CD4-positive, alpha-beta T cell (primary cell): ENCODE measurements around the gene ARMCX2. TPM values are rescaled to one million over a fixed set of nuclear protein-coding genes. Genes with fewer than 3 reads are reported as not detected.
A peak's percentile ranks its signal among the peaks of the same experiment; 100 is the strongest.

Source experiments
- ATAC-seq: fragments of 200-7000 bp; cut with Tn5 transposase; one replicate; pipeline ENCODE4 v1.10.0; 2022; ENCODE audit warnings: mild to moderate bottlenecking; ENCODE audit not compliant: poor library complexity
- CTCF ChIA-PET: fragments of 350-600 bp; sonication (Branson Sonifier 250); formaldehyde crosslinking; loops from one replicate; lab custom pipeline; 2021; ENCODE audit warnings: antibody characterized with exemption, inconsistent platforms; lab: Charles Lee
- POLR2A ChIA-PET: fragments of 350-600 bp; sonication (Branson Sonifier 250); formaldehyde crosslinking; loops from one replicate; lab custom pipeline; 2021; ENCODE audit warnings: antibody characterized with exemption, inconsistent platforms; lab: Charles Lee
- DNase-seq, 14 experiments: peaks; one replicate each; pipeline ENCODE4 v3.0.0-alpha.2; 2013 to 2020; ENCODE audit warnings: mixed read lengths in 2 of 14
- H3K27ac ChIP-seq, 2 donors: one replicate each; pipeline versions ENCODE4 v1.5.1 to v1.7.0; 2013; ENCODE audit warnings: low read length in 2 of 2, low read depth in 1 of 2, mild to moderate bottlenecking in 1 of 2
- H3K27me3 ChIP-seq, 2 experiments: 1 replicate in 1 of 2; 2 replicates in 1 of 2; pipeline versions ENCODE4 v1.6.1 to v1.7.0; 2013; ENCODE audit warnings: low read length in 2 of 2, control low read depth in 1 of 2, mild to moderate bottlenecking in 1 of 2, moderate library complexity in 1 of 2; ENCODE audit not compliant: insufficient read depth in 2 of 2, control insufficient read depth in 1 of 2
- H3K36me3 ChIP-seq: one replicate; pipeline ENCODE4 v1.6.1; 2013; ENCODE audit warnings: low read length, control low read depth; ENCODE audit not compliant: insufficient read depth
- H3K4me1 ChIP-seq: one replicate; pipeline ENCODE4 v1.6.1; 2013; ENCODE audit warnings: low read length, control low read depth; ENCODE audit not compliant: insufficient read depth
- H3K4me3 ChIP-seq: one replicate; pipeline ENCODE4 v1.5.1; 2013; ENCODE audit warnings: mild to moderate bottlenecking, low read length, moderate library complexity
- H3K9me3 ChIP-seq, 2 experiments: 1 replicate in 1 of 2; 2 replicates in 1 of 2; pipeline versions ENCODE4 v1.6.1 to v1.7.0; 2013; ENCODE audit warnings: low read length in 2 of 2, mild to moderate bottlenecking in 2 of 2, control low read depth in 1 of 2, moderate library complexity in 1 of 2; ENCODE audit not compliant: control insufficient read depth in 1 of 2, insufficient read depth in 1 of 2
- H3K27ac Mint-ChIP-seq: one replicate; pipeline ENCODE4 v1.8.0; 2020; ENCODE audit warnings: mixed read lengths
- H3K27me3 Mint-ChIP-seq: one replicate; pipeline ENCODE4 v1.8.0; 2021; ENCODE audit warnings: mixed read lengths
- H3K36me3 Mint-ChIP-seq: one replicate; pipeline ENCODE4 v1.8.0; 2021; ENCODE audit warnings: low read depth, mixed read lengths
- H3K4me1 Mint-ChIP-seq: one replicate; pipeline ENCODE4 v1.8.0; 2021; ENCODE audit warnings: low read depth, mixed read lengths
- H3K4me3 Mint-ChIP-seq: one replicate; pipeline ENCODE4 v1.8.0; 2020; ENCODE audit warnings: mild to moderate bottlenecking, mixed read lengths
- H3K9me3 Mint-ChIP-seq: one replicate; pipeline ENCODE4 v1.8.0; 2020; ENCODE audit warnings: mixed read lengths
- intact Hi-C, 2 experiments: fragments of 100-400 bp; cut with DNase I in 1 of 2; cut with micrococcal nuclease in 1 of 2; formaldehyde crosslinking; loops; one replicate each; pipeline versions ENCODE4 v1.15.1 to v1.9.0; 2023 to 2025; cut with DNase I, micrococcal nuclease
- polyA plus RNA-seq, 2 donors: library from polyadenylated mRNA; unstranded; fragments of 120-200 nt; gene quantifications; one replicate each; pipeline ENCODE4 v1.2.1, GENCODE V29; 2013
- total RNA-seq, 174 experiments: library from RNA in 2 of 174; stranded (reverse) in 2 of 174; gene quantifications; one replicate each; pipeline ENCODE4 v1.2.3 and lab custom pipeline; 2021 to 2026
- TF ChIP-seq, protein P1 (sequence below): fragments of 200-600 bp; IDR thresholded peaks from one replicate; pipeline ENCODE4 v1.8.0; 2022; ENCODE audit warnings: antibody characterized with exemption, mild to moderate bottlenecking

Gene ARMCX2
- total RNA-seq (1 to 10 TPM; 3.5 to 3.6 TPM), total RNA-seq (lab: John Stamatoyannopoulos, UW) (0.99 to 16.3 (median 7.2) reads per million in 172 experiments)
- 4.4 TPM for polyA plus RNA-seq (2013, experiment 1 of 2)
- polyA plus RNA-seq (2013, experiment 2 of 2): 7.0 TPM

DNA sequence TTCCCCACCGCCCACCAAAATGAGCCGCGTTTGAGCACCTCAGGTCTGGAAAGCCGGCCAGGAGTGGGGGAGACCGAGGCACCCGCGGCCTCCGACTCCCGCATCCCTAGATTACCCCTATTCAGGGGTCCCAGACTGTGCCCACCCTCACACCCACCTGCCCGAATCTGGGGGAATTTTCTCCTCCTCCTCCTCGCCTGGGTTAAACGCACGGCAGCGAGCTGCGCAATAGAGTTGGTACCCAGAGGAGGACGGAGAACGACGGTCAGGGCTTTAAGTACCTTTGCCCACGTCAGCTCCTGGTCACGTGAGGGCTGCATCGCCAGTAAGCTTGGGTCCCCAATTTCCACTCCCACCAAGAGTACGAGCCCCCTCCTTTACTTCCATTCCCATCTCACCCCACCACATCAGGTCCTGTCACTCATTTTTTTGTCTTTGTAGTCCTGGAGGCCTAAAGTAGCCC is at the start of gene ARMCX2:
TSS of gene ARMCX2 (minus strand) at position 250 of the 463 bp plus-strand sequence. CDS start 2,262 bp downstream, outside the sequence.
- H3K9me3 ChIP-seq: no peaks in the 10 kb centered on the region
- no peaks in the 10 kb centered on the region for H3K36me3 ChIP-seq
- ChIA-PET POLR2A (no interaction called here), CTCF (no interaction called here)
- Mint-ChIP-seq H3K4me3 (peak within 1 kb of the TSS; percentile 91), H3K27me3 (no peaks in the 10 kb centered on the region), H3K4me1 (peaks cover 13% of the 10 kb centered on the region), H3K9me3 (no peaks in the 10 kb centered on the region), H3K36me3 (no peaks in the 10 kb centered on the region), H3K27ac (peak within 1 kb of the TSS; percentile 73)
- ATAC-seq (no peak), DNase-seq (peak in 3 of 14 experiments; percentile 5 to 17 (median 10))
- intact Hi-C loops: no loop called here
- peaks cover 14% of the 10 kb centered on the region for H3K4me1 ChIP-seq
- H3K27ac ChIP-seq: no peak within 1 kb of the TSS
- TF ChIP-seq, protein P1, sequence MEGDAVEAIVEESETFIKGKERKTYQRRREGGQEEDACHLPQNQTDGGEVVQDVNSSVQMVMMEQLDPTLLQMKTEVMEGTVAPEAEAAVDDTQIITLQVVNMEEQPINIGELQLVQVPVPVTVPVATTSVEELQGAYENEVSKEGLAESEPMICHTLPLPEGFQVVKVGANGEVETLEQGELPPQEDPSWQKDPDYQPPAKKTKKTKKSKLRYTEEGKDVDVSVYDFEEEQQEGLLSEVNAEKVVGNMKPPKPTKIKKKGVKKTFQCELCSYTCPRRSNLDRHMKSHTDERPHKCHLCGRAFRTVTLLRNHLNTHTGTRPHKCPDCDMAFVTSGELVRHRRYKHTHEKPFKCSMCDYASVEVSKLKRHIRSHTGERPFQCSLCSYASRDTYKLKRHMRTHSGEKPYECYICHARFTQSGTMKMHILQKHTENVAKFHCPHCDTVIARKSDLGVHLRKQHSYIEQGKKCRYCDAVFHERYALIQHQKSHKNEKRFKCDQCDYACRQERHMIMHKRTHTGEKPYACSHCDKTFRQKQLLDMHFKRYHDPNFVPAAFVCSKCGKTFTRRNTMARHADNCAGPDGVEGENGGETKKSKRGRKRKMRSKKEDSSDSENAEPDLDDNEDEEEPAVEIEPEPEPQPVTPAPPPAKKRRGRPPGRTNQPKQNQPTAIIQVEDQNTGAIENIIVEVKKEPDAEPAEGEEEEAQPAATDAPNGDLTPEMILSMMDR: no peak
- no peaks in the 10 kb centered on the region for H3K27me3 ChIP-seq
- H3K4me3 ChIP-seq: peak within 1 kb of the TSS; percentile 82

- Mint-ChIP-seq H3K4me3 (no peak overlapping the region), H3K27me3 (no peaks in the 10 kb centered on the region), H3K4me1 (no peaks in the 10 kb centered on the region), H3K36me3 (no peaks in the 10 kb centered on the region), H3K9me3 (no peaks in the 10 kb centered on the region), H3K27ac (no peak overlapping the region)
- no peak for DNase-seq
- Histone ChIP-seq H3K4me1 (no peaks in the 10 kb centered on the region), H3K27me3 (no peaks in the 10 kb centered on the region), H3K36me3 (no peaks in the 10 kb centered on the region), H3K27ac (no peak overlapping the region), H3K9me3 (no peaks in the 10 kb centered on the region), H3K4me3 (no peak overlapping the region)
- TF ChIP-seq, protein P1: no peak
- CTCF ChIA-PET: no interaction called here
- intact Hi-C loops: no loop called here
- POLR2A ChIA-PET: no interaction called here
- no peak for ATAC-seq
Measured at GRCh38 chrX:101709384-101709783, 49.7 kb upstream of the ARMCX2 start.

- Mint-ChIP-seq H3K4me1 (no peaks in the 10 kb centered on the region), H3K36me3 (no peaks in the 10 kb centered on the region), H3K4me3 (no peak overlapping the region), H3K9me3 (no peaks in the 10 kb centered on the region), H3K27ac (no peak overlapping the region), H3K27me3 (no peaks in the 10 kb centered on the region)
- ChIA-PET CTCF (no interaction called here), POLR2A (no interaction called here)
- Histone ChIP-seq H3K36me3 (no peaks in the 10 kb centered on the region), H3K4me3 (no peak overlapping the region), H3K4me1 (no peaks in the 10 kb centered on the region), H3K9me3 (no peaks in the 10 kb centered on the region), H3K27ac (no peak overlapping the region), H3K27me3 (no peaks in the 10 kb centered on the region)
- TF ChIP-seq, protein P1: no peak
- no peak for ATAC-seq
- intact Hi-C loops: no loop called here
- no peak for DNase-seq
Measured at GRCh38 chrX:101708163-101708562, 48.5 kb upstream of the ARMCX2 start.
